SU-DHL-6 (cell line): ENCODE measurements around the gene MORN5.

ENCODE experiments used
- CTCF ChIP-seq: fragments of 200-600 bp; sonication (generic); IDR thresholded peaks from one replicate; pipeline ENCODE4 v1.5.1; 2017; ENCODE audit warnings: antibody characterized with exemption, mild to moderate bottlenecking, low read length, moderate library complexity; ENCODE audit not compliant: insufficient read depth, poor library complexity, severe bottlenecking
- EZH2phosphoT487 ChIP-seq: fragments of 200-600 bp; sonication (generic), shearing (Covaris generic); conservative IDR thresholded peaks from 2 replicates; pipeline ENCODE4 v1.6.1; 2018; ENCODE audit warnings: mild to moderate bottlenecking, antibody characterized with exemption, low read length, moderate library complexity, mixed read lengths

- TF ChIP-seq CTCF (no peak), EZH2phosphoT487 (no peak)
These were observed 77.0 kb downstream of the MORN5 start for GRCh38 chr9:122236681-122237080.
